ENCODE results near the gene KLF3.

DNA sequence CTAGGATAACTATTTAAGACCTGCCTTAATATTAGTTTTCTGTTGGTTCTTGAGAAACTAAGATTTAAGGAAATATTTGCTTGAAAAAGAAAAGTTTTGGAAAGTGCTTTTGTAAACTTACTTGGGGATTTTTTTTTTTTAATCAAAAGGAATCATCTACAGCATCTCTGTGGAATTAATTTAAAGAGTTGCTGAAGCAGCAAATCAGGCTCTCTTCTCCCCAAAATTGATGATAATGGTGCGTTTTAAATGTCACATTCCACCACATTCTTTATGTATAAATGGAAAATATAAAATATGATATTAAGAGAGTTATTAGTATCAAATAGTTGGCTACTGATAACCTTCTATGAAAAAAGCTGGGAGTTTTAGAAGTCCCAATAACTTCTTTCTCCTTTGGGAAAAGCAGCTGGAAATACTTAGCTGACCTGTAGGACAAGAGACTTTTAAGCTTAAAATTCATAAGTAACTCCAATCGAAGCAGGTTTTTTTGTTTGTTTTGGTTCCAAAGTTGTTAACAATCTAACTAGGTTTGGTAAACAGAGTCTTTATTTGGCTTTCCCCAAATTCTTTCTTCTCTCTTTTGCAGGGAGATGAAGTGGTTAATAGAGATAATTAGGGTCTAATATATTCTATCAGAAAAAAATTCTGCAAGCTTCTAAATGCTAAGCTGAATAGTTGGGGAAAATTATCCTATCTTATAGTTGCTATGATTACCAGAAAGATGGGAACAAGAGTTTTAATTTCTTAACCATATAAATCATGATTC is 4.4 kb downstream of the KLF3 start:
- no peak for TF ChIP-seq EZH2 (IDR thresholded peaks at IDR 0.05; ENCODE audit: borderline replicate concordance)
- TF ChIP-seq, protein P1, sequence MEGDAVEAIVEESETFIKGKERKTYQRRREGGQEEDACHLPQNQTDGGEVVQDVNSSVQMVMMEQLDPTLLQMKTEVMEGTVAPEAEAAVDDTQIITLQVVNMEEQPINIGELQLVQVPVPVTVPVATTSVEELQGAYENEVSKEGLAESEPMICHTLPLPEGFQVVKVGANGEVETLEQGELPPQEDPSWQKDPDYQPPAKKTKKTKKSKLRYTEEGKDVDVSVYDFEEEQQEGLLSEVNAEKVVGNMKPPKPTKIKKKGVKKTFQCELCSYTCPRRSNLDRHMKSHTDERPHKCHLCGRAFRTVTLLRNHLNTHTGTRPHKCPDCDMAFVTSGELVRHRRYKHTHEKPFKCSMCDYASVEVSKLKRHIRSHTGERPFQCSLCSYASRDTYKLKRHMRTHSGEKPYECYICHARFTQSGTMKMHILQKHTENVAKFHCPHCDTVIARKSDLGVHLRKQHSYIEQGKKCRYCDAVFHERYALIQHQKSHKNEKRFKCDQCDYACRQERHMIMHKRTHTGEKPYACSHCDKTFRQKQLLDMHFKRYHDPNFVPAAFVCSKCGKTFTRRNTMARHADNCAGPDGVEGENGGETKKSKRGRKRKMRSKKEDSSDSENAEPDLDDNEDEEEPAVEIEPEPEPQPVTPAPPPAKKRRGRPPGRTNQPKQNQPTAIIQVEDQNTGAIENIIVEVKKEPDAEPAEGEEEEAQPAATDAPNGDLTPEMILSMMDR (IDR thresholded peaks at IDR 0.05; ENCODE audit: poor library complexity): no peak
- no peak for TF ChIP-seq EZH2phosphoT487 (IDR thresholded peaks at IDR 0.05; ENCODE audit: low read depth, severe bottlenecking, unreplicated experiment)

Data from hepatocyte (in vitro differentiated cells).